Adrenal gland (tissue), 12 donors: ENCODE data around the gene DUS3L. TPM values are rescaled to one million over a fixed set of nuclear protein-coding genes. Genes with fewer than 3 reads are reported as not detected.

ENCODE experiments used
- DNase-seq, 7 donors: peaks; one replicate each; pipeline ENCODE4 v3.0.0-alpha.2; 2019 to 2020
- H3K27ac ChIP-seq, 5 donors: fragments of 200-600 bp; sonication (generic) in 4 of 5; 1 replicate in 3 of 5; 2 replicates in 2 of 5; pipeline versions ENCODE4 v1.5.1 to v1.8.0; 2016 to 2020; ENCODE audit warnings: mild to moderate bottlenecking in 1 of 5
- H3K27me3 ChIP-seq: fragments of 200-600 bp; 2 replicates; pipeline ENCODE4 v1.8.0; 2021
- H3K36me3 ChIP-seq, 2 donors: fragments of 200-600 bp; replicated peaks in 1 of 2; 1 replicate in 1 of 2; 2 replicates in 1 of 2; pipeline versions ENCODE4 v1.5.1 to v1.8.0; 2018 to 2022
- H3K4me1 ChIP-seq, 2 donors: fragments of 200-600 bp; replicated peaks in 1 of 2; 1 replicate in 1 of 2; 2 replicates in 1 of 2; pipeline versions ENCODE4 v1.5.1 to v1.8.0; 2018 to 2021
- H3K4me3 ChIP-seq, 4 donors: fragments of 200-600 bp; sonication (generic) in 3 of 4; one replicate each; pipeline ENCODE4 v1.5.1; 2016 to 2018
- H3K9me3 ChIP-seq, 3 donors: fragments of 200-600 bp; sonication (generic) in 1 of 3; replicated peaks in 1 of 3; 1 replicate in 2 of 3; 2 replicates in 1 of 3; pipeline versions ENCODE4 v1.5.1 to v1.8.0; 2016 to 2021
- CTCF ChIP-seq, 6 experiments: fragments of 450-650 bp in 4 of 6; fragments of 200-600 bp in 2 of 6; sonication (generic) in 1 of 6; IDR thresholded peaks; 1 replicate in 5 of 6; 2 replicates in 1 of 6; pipeline versions ENCODE4 v1.5.1 to v1.8.0; 2016 to 2021; ENCODE audit warnings: antibody characterized with exemption in 6 of 6, mild to moderate bottlenecking in 2 of 6, moderate library complexity in 1 of 6
- POLR2A ChIP-seq, 2 donors: fragments of 450-650 bp; IDR thresholded peaks; one replicate each; pipeline ENCODE4 v1.6.1; 2017; ENCODE audit warnings: antibody characterized with exemption in 2 of 2, mild to moderate bottlenecking in 2 of 2, moderate library complexity in 1 of 2
- WGBS, 4 donors: extraction: QIAGEN DNeasy Blood & Tissue Kit in 2 of 4; methylation state at CpG; one replicate each; pipeline versions ENCODE4 v1.1.5 to v1.1.7; 2013 to 2017; 5-methylcytosine and 5-hydroxymethylcytosine counted together
- intact Hi-C, 2 donors: fragments of 100-400 bp; cut with DNase I; formaldehyde crosslinking; loops; one replicate each; pipeline versions ENCODE4 v1.14.1 to v1.15.0; 2022 to 2023
- polyA plus RNA-seq, 3 donors: library from polyadenylated mRNA; stranded (reverse); fragments of 200-250 nt in 2 of 3; fragments of 350-450 nt in 1 of 3; fragmentation: Illumina TruSeq in 1 of 3; extraction: RNeasy Lipid Tissue Mini Kit (QIAGEN cat#74804) in 1 of 3; gene quantifications; one replicate each; pipeline ENCODE4 v1.2.3, GENCODE V29; 2013 to 2014
- total RNA-seq, 9 donors: library from RNA; depleted of rRNA in 4 of 9; stranded (reverse); fragments of >200 nt in 4 of 9; fragments of 120-200 nt in 1 of 9; fragmentation: NEBNext Ultra II Directional in 1 of 9; extraction: Animal tissue kit (Norgen Biotek cat#: 25700) in 1 of 9; gene quantifications; one replicate each; pipeline versions ENCODE4 v1.1.0 to v1.2.4, GENCODE V29; 2013 to 2023
- donor health status: healthy with polysubstance abuse.
- donor health status: Bipolar disorder and iron deficiency.
- donor health status: DM: yes; HTN: yes; CAD: no.
- donor health status: DM: no; HTN: no; CAD: no.
- donor health status: DM: no; HTN: no; CAD: no.
- donor health status: DM: yes; HTN: yes; CAD: no.

Gene DUS3L
- total and polyA plus RNA-seq, 12 donors: 10.9 to 142 (median 31.5) TPM

- no peak overlapping the region for H3K27ac ChIP-seq
- TF ChIP-seq CTCF (IDR thresholded peaks at IDR 0.05): no peak
- TF ChIP-seq POLR2A (IDR thresholded peaks at IDR 0.05): no peak
- H3K4me3 ChIP-seq: no peak overlapping the region
- no peaks in the 10 kb centered on the region for H3K27me3 ChIP-seq
- H3K36me3 ChIP-seq: no peaks in the 10 kb centered on the region
- intact Hi-C loops: no loop called here
- no peak for DNase-seq
- H3K9me3 ChIP-seq: no peaks in the 10 kb centered on the region
- no peaks in the 10 kb centered on the region for H3K4me1 ChIP-seq
- 84 to 89% (median 87%) methylated on average over 14 to 17 of the region's 17 CpGs for WGBS, 4 donors
Observed at GRCh38 chr19:5778402-5778801, 12.6 kb downstream of the DUS3L start.

GRCh38 chr19:5775668-5776309, 15.2 kb downstream of the DUS3L start:
- Histone ChIP-seq H3K36me3 (no peaks in the 10 kb centered on the region), H3K27me3 (no peaks in the 10 kb centered on the region), H3K9me3 (no peaks in the 10 kb centered on the region), H3K4me1 (no peaks in the 10 kb centered on the region), H3K4me3 (no peak overlapping the region), H3K27ac (no peak overlapping the region)
- TF ChIP-seq POLR2A (IDR thresholded peaks at IDR 0.05) (no peak), CTCF (IDR thresholded peaks at IDR 0.05) (no peak)
- 60 to 73% (median 70%) methylated on average over 7 to 17 of the region's 17 CpGs for WGBS, 4 donors
- intact Hi-C loops: no loop called here
- DNase-seq: no peak

GRCh38 chr19:5774921-5775320, 16.0 kb downstream of the DUS3L start:
- WGBS, 4 donors: 82 to 87% (median 86%) methylated on average over 8 of the region's 8 CpGs
- no peak for TF ChIP-seq CTCF (IDR thresholded peaks at IDR 0.05)
- no peak for TF ChIP-seq POLR2A (IDR thresholded peaks at IDR 0.05)

GRCh38 chr19:5773276-5773675, 17.7 kb downstream of the DUS3L start:
- Histone ChIP-seq H3K9me3 (no peaks in the 10 kb centered on the region), H3K27me3 (no peaks in the 10 kb centered on the region), H3K27ac (no peak overlapping the region), H3K36me3 (no peaks in the 10 kb centered on the region), H3K4me1 (no peaks in the 10 kb centered on the region), H3K4me3 (no peak overlapping the region)
- DNase-seq: no peak
- intact Hi-C loops: no loop called here
- 70 to 80% (median 76%) methylated on average over 5 of the region's 5 CpGs for WGBS, 4 donors
- TF ChIP-seq POLR2A (IDR thresholded peaks at IDR 0.05) (no peak), CTCF (IDR thresholded peaks at IDR 0.05) (no peak)

More at GRCh38 chr19:5774921-5775320, 16.0 kb downstream of the DUS3L start:
- Histone ChIP-seq H3K36me3 (no peaks in the 10 kb centered on the region), H3K4me3 (no peak overlapping the region), H3K4me1 (no peaks in the 10 kb centered on the region), H3K27ac (no peak overlapping the region), H3K9me3 (no peaks in the 10 kb centered on the region), H3K27me3 (no peaks in the 10 kb centered on the region)
- intact Hi-C loops: no loop called here
- DNase-seq: no peak
